Stimulated activated naive CD8-positive, alpha-beta T cell treated with anti-CD3 and anti-CD28 coated beads, Interleukin-15, Interleukin-2, amounts not matched to agents 100 ng/mL and 50 ng/mL, for 24 hours (primary cell): ENCODE data around the gene EYS.
"Not testable (repeated sequence)": the region's sequence is repeated elsewhere in the genome, so short reads cannot be mapped to it uniquely, and the experiment has no call there.

Source experiments
- H3K27ac Mint-ChIP-seq: one replicate; pipeline ENCODE4 v1.8.0; 2021; ENCODE audit warnings: mild to moderate bottlenecking, mixed read lengths
- H3K27me3 Mint-ChIP-seq: one replicate; pipeline ENCODE4 v1.8.0; 2021; ENCODE audit warnings: mixed read lengths
- H3K36me3 Mint-ChIP-seq: one replicate; pipeline ENCODE4 v1.8.0; 2021; ENCODE audit warnings: low read depth, mixed read lengths
- H3K4me1 Mint-ChIP-seq: one replicate; pipeline ENCODE4 v1.8.0; 2021; ENCODE audit warnings: low read depth, mixed read lengths
- H3K4me3 Mint-ChIP-seq: one replicate; pipeline ENCODE4 v1.8.0; 2021; ENCODE audit warnings: mild to moderate bottlenecking, mixed read lengths
- H3K9me3 Mint-ChIP-seq: one replicate; pipeline ENCODE4 v1.8.0; 2021; ENCODE audit warnings: mixed read lengths

The EYS gene

GRCh38 chr6:63813566-63814120 is 1893.4 kb downstream of the EYS start:
- Mint-ChIP-seq H3K4me3 (no peak overlapping the region), H3K36me3 (no peaks in the 10 kb centered on the region), H3K27ac (no peak overlapping the region), H3K9me3 (no peaks in the 10 kb centered on the region), H3K27me3 (no peaks in the 10 kb centered on the region), H3K4me1 (no peaks in the 10 kb centered on the region)

DNA sequence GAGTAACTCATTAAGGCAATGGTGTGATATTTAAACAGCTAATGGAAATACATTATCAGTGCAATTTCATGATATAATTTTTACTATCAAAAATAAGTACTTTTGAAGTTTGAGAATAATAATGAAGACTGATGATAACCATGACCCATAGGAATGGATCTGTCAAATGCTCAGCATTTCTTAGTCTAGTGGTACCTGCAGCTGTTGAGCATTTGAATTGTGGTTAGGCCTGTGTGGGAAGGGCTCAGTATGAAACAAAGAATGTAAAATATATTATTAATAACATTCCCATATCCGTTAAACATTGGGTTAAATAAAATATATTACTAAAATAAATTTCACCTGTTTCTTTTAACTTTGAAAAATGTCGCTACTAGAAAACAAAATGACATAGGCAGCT is 1898.5 kb downstream of the EYS start:
- no peaks in the 10 kb centered on the region for H3K27me3 Mint-ChIP-seq
- H3K27ac Mint-ChIP-seq = no peak overlapping the region
- no peaks in the 10 kb centered on the region for H3K36me3 Mint-ChIP-seq
- H3K9me3 Mint-ChIP-seq = no peaks in the 10 kb centered on the region
- no peak overlapping the region for H3K4me3 Mint-ChIP-seq
- H3K4me1 Mint-ChIP-seq = no peaks in the 10 kb centered on the region

DNA sequence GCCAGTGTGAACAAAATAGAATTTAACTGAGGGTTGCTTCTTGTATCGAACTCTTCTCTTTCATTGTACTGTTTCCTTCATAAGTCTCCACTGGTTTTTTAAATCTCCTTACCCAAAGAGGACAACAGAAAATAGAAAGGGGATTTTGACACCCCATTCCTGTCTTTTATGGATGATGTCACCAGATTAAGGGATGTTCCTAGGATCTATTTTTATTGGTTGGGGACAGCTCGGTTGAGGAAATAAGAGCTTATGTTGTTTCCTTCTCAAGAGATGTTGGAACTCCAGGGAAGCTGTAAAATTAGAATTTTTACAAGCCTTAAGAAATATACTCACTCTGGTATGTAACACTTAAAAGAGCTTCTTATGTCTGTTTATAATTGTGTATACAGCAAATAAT is 1900.0 kb downstream of the EYS start:
- Mint-ChIP-seq H3K27ac (no peak overlapping the region), H3K4me3 (no peak overlapping the region), H3K9me3 (no peaks in the 10 kb centered on the region), H3K27me3 (no peaks in the 10 kb centered on the region), H3K36me3 (no peaks in the 10 kb centered on the region), H3K4me1 (no peaks in the 10 kb centered on the region)

- no peaks in the 10 kb centered on the region for H3K9me3 Mint-ChIP-seq
- H3K27me3 Mint-ChIP-seq = no peaks in the 10 kb centered on the region
- H3K27ac Mint-ChIP-seq = no peak overlapping the region
- no peaks in the 10 kb centered on the region for H3K4me1 Mint-ChIP-seq
- H3K36me3 Mint-ChIP-seq = no peaks in the 10 kb centered on the region
- H3K4me3 Mint-ChIP-seq = no peak overlapping the region
Measured at GRCh38 chr6:63806573-63806913, 1900.5 kb downstream of the EYS start.

DNA sequence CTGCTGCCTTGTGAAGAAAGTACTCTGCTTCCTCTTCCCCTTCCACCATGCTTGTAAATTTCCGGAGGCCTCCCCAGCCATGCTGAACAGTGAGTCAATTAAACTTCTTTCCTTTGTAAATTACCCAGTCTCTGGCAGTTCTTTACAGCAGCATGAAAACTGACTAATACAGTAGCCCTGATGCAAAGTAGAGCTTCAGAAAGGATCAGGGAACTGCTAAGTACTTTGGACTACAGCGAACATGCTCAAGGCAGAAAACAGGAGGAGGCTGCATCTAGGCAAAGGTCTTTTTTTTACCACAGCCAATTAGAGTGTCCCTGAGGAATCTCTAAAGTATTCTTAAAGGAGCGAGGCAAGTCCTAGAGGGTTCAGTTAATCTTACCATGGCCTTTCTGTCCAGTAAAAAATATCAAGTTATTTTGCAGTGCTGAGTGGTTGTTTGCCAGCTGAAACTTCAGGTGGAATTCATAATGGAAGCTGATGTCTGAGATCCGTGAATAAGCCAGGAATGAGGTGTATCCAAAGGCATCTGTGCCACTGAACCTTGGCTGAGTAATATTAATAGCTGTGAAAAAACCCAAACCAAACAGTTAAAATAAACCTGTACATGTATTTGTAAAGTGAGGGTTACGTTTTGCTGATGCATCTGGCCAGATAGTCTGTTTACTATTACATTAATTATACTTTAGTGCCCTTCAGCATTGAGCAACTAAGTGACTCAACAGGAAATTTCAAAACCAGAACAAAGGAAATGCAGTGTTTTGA is 1901.0 kb downstream of the EYS start:
- Mint-ChIP-seq H3K27ac (no peak overlapping the region), H3K9me3 (no peaks in the 10 kb centered on the region), H3K36me3 (no peaks in the 10 kb centered on the region), H3K4me3 (no peak overlapping the region), H3K27me3 (peaks cover 2% of the 10 kb centered on the region), H3K4me1 (no peaks in the 10 kb centered on the region)

DNA sequence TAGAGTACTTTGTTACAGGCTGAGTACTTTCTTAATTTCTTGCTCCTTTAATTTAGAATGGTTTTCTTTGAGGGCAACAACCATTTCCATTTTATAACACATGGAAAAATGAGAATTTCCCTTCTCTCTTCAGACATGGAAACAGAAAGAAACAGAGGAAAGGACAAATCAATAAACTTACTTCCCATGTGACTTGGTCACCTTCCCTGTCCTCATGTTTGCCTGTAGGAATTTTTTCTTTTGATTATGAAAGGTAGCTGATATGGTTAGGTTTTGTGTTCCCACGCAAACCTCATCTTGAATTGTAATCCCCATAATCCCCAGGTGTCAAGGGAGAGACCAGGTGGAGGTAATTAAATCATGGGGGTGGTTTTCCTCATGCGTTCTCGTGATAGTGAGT is 1901.7 kb downstream of the EYS start:
- no peaks in the 10 kb centered on the region for H3K36me3 Mint-ChIP-seq
- no peaks in the 10 kb centered on the region for H3K4me1 Mint-ChIP-seq
- H3K9me3 Mint-ChIP-seq = no peaks in the 10 kb centered on the region
- H3K27ac Mint-ChIP-seq = no peak overlapping the region
- H3K4me3 Mint-ChIP-seq = no peak overlapping the region
- peaks cover 4% of the 10 kb centered on the region for H3K27me3 Mint-ChIP-seq

GRCh38 chr6:63804381-63804956 is 1902.6 kb downstream of the EYS start:
- Mint-ChIP-seq H3K4me1 (no peaks in the 10 kb centered on the region), H3K27ac (no peak overlapping the region)

GRCh38 chr6:63803371-63803770 is 1903.7 kb downstream of the EYS start:
- Mint-ChIP-seq H3K4me3 (no peak overlapping the region), H3K27me3 (peaks cover 4% of the 10 kb centered on the region), H3K36me3 (no peaks in the 10 kb centered on the region), H3K9me3 (no peaks in the 10 kb centered on the region), H3K27ac (no peak overlapping the region), H3K4me1 (no peaks in the 10 kb centered on the region)

More at GRCh38 chr6:63804381-63804956, 1902.6 kb downstream of the EYS start:
- Mint-ChIP-seq H3K9me3 (no peaks in the 10 kb centered on the region), H3K36me3 (no peaks in the 10 kb centered on the region), H3K27me3 (peaks cover 4% of the 10 kb centered on the region), H3K4me3 (no peak overlapping the region)

DNA sequence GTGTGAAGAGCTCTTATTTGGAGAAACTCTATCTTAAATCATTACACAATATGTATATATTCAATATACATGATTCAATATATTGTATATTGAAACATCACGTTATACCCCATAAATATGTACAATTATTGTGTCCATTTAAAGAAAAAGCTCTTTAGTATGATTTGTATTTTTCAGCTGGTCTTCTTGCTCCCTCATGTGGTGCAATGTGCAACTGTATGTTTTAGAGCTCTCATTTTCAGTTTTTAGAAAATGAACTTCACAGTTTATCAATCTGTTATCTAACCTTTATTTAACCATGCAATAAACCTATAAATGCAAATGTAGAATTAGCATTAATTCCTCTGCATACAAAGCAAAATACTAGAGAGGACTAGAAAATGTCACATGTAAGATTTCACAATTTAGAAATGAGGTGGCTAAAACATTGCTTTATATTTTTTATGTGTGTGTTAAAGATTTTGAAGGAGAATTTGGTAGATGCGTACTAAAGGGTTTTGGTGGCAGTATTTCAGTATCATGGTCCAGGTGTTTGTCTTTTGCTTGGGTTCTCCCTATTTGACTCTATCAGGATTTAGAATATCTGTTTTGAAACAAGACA is 1904.3 kb downstream of the EYS start:
- Mint-ChIP-seq H3K4me3 (no peak overlapping the region), H3K27me3 (peaks cover 4% of the 10 kb centered on the region), H3K36me3 (no peaks in the 10 kb centered on the region), H3K4me1 (no peaks in the 10 kb centered on the region), H3K9me3 (no peaks in the 10 kb centered on the region), H3K27ac (no peak overlapping the region)

GRCh38 chr6:63800386-63800785 is 1906.6 kb downstream of the EYS start:
- not testable (repeated sequence) for H3K27me3 Mint-ChIP-seq, H3K36me3 Mint-ChIP-seq, H3K9me3 Mint-ChIP-seq, H3K4me3 Mint-ChIP-seq, H3K27ac Mint-ChIP-seq, H3K4me1 Mint-ChIP-seq

- Mint-ChIP-seq H3K4me3 (no peak overlapping the region), H3K27ac (no peak overlapping the region), H3K36me3 (no peaks in the 10 kb centered on the region)
Measured at GRCh38 chr6:63799813-63800212, 1907.2 kb downstream of the EYS start.

GRCh38 chr6:63799313-63799712 is 1907.7 kb downstream of the EYS start:
- peaks cover 4% of the 10 kb centered on the region for H3K27me3 Mint-ChIP-seq
- no peak overlapping the region for H3K27ac Mint-ChIP-seq
- no peak overlapping the region for H3K4me3 Mint-ChIP-seq
- no peaks in the 10 kb centered on the region for H3K4me1 Mint-ChIP-seq
- H3K36me3 Mint-ChIP-seq = no peaks in the 10 kb centered on the region
- no peaks in the 10 kb centered on the region for H3K9me3 Mint-ChIP-seq

More at GRCh38 chr6:63799813-63800212, 1907.2 kb downstream of the EYS start:
- no peaks in the 10 kb centered on the region for H3K4me1 Mint-ChIP-seq
- H3K27me3 Mint-ChIP-seq = peaks cover 4% of the 10 kb centered on the region
- H3K9me3 Mint-ChIP-seq = no peaks in the 10 kb centered on the region

GRCh38 chr6:63798378-63798777 is 1908.6 kb downstream of the EYS start:
- Mint-ChIP-seq H3K4me1 (no peaks in the 10 kb centered on the region), H3K27ac (no peak overlapping the region)

DNA sequence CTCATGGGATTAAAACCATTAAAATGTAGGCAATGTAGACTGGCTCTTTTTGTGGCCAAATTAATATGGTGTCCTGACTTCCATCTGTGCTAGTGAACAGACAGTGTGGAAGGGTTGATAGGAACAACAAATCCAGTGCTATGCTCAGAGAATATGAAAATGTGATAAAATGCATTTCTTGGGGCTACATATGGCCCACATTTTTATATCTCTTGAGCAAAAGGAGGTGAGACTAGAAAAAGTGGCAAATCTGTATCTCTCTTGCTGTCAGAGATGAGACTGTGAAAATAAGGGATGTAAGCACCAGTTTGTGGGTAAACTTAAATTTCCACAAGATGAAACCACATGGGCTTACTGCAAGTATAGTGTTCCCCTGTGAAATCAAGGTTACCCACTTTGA is 1909.3 kb downstream of the EYS start:
- Mint-ChIP-seq H3K27ac (no peak overlapping the region), H3K36me3 (no peaks in the 10 kb centered on the region), H3K4me1 (no peaks in the 10 kb centered on the region), H3K9me3 (no peaks in the 10 kb centered on the region), H3K4me3 (no peak overlapping the region), H3K27me3 (peaks cover 4% of the 10 kb centered on the region)

More at GRCh38 chr6:63798378-63798777, 1908.6 kb downstream of the EYS start:
- no peak overlapping the region for H3K4me3 Mint-ChIP-seq
- H3K36me3 Mint-ChIP-seq = no peaks in the 10 kb centered on the region
- peaks cover 4% of the 10 kb centered on the region for H3K27me3 Mint-ChIP-seq
- no peaks in the 10 kb centered on the region for H3K9me3 Mint-ChIP-seq

DNA sequence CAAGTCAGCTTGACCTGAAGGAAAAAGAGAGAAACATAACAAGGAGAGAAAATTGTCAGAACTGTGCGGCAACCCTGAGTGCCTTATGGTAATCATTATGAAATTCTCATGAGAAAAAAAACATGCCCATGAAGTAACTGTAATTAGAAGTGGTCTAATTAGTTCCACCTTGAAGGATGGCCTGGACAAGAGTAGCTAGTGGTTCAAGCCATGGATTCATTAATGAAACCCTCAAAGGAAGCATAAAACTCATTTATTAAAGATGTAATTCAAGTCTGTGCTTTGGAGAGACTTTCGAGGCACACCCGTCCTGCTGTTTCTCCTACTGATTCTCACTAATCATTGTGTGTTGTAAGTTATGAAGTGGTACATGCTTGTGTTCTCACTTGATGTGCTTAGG is 1911.2 kb downstream of the EYS start:
- no peaks in the 10 kb centered on the region for H3K9me3 Mint-ChIP-seq
- H3K4me1 Mint-ChIP-seq = no peaks in the 10 kb centered on the region
- H3K36me3 Mint-ChIP-seq = no peaks in the 10 kb centered on the region
- no peak overlapping the region for H3K27ac Mint-ChIP-seq
- no peak overlapping the region for H3K4me3 Mint-ChIP-seq
- peaks cover under 1% of the 10 kb centered on the region for H3K27me3 Mint-ChIP-seq
